ENCODE results near the gene SDCBP2. TPM values are rescaled to one million over a fixed set of nuclear protein-coding genes. Genes with fewer than 3 reads are reported as not detected.

SDCBP2 gene
- total and polyA plus RNA-seq, 4 donors, result 1.9 to 6.1 (median 4.7) TPM

DNA sequence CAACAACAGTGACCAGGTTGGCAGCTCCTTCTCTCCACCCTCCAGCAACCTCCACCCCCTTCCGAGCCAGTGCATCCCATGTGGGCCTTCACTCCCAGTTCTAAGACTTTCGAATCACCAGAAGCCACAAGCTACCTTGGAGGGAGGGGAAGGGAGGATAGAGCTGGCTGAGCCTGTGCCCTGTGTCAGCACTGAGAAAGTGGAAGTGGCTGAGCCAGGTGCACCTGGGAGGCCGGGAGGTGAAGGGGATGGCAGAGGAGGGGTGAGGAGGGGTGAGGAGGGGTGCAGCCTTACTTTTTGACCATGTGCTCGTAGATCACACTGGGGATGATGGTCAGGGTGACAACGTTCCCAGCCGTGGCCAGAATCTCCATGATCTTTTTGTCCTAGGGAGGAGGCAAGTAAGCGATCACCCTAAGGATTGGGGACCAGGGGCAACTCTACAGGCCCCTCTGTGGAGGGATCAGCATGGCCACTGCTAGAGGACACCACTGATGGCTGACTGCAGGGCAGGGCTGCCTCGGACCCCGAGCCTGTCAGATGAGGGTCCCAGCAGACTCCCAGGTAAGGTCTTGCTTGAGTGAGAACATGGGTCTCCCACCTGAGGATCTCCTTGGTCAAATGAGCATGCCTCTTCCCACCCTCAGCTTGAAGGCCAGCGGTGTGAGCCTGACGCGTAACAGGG is 18.3 kb downstream of the SDCBP2 start (continued):
- TF ChIP-seq RAD21 (IDR thresholded peaks at IDR 0.05), result no peak
- no peak for TF ChIP-seq SP1 (IDR thresholded peaks at IDR 0.05)
- TF ChIP-seq GABPA (IDR thresholded peaks at IDR 0.05 in 1 of 2, conservative IDR thresholded peaks at IDR 0.05 in 1 of 2), result no peak
- TF ChIP-seq FOXA1 (IDR thresholded peaks at IDR 0.05), result no peak
- TF ChIP-seq YY1 (IDR thresholded peaks at IDR 0.05), result no peak
- TF ChIP-seq, protein P1, sequence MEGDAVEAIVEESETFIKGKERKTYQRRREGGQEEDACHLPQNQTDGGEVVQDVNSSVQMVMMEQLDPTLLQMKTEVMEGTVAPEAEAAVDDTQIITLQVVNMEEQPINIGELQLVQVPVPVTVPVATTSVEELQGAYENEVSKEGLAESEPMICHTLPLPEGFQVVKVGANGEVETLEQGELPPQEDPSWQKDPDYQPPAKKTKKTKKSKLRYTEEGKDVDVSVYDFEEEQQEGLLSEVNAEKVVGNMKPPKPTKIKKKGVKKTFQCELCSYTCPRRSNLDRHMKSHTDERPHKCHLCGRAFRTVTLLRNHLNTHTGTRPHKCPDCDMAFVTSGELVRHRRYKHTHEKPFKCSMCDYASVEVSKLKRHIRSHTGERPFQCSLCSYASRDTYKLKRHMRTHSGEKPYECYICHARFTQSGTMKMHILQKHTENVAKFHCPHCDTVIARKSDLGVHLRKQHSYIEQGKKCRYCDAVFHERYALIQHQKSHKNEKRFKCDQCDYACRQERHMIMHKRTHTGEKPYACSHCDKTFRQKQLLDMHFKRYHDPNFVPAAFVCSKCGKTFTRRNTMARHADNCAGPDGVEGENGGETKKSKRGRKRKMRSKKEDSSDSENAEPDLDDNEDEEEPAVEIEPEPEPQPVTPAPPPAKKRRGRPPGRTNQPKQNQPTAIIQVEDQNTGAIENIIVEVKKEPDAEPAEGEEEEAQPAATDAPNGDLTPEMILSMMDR (IDR thresholded peaks at IDR 0.05; ENCODE audit: low read depth, low read length, missing input control), result no peak

DNA sequence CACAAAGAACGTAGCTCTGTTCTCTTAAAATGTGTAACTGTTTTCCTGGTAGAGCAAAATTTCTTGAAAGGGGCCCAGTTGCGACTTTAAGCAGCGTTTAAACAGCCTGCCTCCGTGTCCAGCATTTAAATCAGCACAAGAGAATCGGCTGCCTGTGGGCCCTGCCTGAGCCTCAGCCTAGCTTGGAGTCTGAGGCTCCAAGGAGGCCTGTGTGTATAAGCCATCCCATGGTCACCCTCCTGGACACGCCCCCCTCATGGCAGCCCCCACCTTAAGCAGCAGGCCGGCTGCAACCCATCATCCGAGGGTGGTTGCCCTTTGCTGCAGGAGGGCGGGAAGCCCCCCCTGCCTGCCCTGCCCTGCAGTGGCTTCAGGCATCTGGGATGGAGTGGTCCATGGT is 18.9 kb downstream of the SDCBP2 start:
- WGBS, result 77% methylated on average over 9 of the region's 9 CpGs
- no peak for DNase-seq (ENCODE audit: low spot score)
- H3K4me1 ChIP-seq (ENCODE audit: control insufficient read depth in 4 of 4, insufficient read depth in 4 of 4, low read length in 3 of 4), result peaks cover 0 to 5% (median 2%) of the 10 kb centered on the region in 4 donors
- no peaks in the 10 kb centered on the region for H3K9me3 ChIP-seq (ENCODE audit: control insufficient read depth in 4 of 4, low read length in 3 of 4)
- peaks cover 0 to 3% (median 0%) of the 10 kb centered on the region in 4 donors for H3K36me3 ChIP-seq (ENCODE audit: control insufficient read depth in 4 of 4, insufficient read depth in 3 of 4, low read depth in 1 of 4, low read length in 3 of 4)
- H3K27me3 ChIP-seq (ENCODE audit: control insufficient read depth in 4 of 4, insufficient read depth in 4 of 4, low read length in 3 of 4), result no peaks in the 10 kb centered on the region
- no peak overlapping the region for H3K9ac ChIP-seq (ENCODE audit: low read depth in 1 of 2, low read length in 2 of 2)
- no peak overlapping the region for H3K4me3 ChIP-seq (ENCODE audit: low read depth in 1 of 3, low read length in 3 of 3)
- no peak for TF ChIP-seq HNF4G (IDR thresholded peaks at IDR 0.05)
- no peak overlapping the region for H3K27ac ChIP-seq (ENCODE audit: low read depth in 1 of 2, low read length in 2 of 2)

DNA sequence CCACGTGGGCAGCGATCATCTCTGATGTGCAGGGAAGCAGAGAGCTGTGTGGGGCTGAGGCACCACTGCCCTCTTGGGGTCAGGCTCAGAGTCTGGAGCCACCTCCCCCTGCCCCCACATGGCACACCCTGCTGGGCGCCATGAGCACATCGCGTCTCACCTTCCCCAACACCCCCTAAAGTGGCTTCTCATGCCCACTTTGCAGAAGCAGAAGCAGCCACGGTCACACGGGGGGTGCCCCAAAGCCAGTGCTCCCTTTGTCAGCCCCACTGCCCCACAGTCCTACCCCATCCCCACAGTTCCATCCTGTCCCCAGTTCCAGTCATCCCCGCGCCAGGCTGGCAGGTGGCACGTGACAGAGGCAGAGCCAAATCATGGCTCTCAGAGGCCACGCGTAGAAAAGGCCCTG is 19.5 kb downstream of the SDCBP2 start:
- no peak for DNase-seq (ENCODE audit: low spot score)
- WGBS, result 94% methylated on average over 12 of the region's 12 CpGs
- Histone ChIP-seq H3K36me3 (ENCODE audit: control insufficient read depth in 4 of 4, insufficient read depth in 3 of 4, low read depth in 1 of 4, low read length in 3 of 4) (peaks cover 0 to 3% (median 0%) of the 10 kb centered on the region in 4 donors), H3K4me1 (ENCODE audit: control insufficient read depth in 4 of 4, insufficient read depth in 4 of 4, low read length in 3 of 4) (peaks cover 0 to 5% (median 2%) of the 10 kb centered on the region in 4 donors), H3K9ac (ENCODE audit: low read depth in 1 of 2, low read length in 2 of 2) (no peak overlapping the region), H3K4me3 (ENCODE audit: low read depth in 1 of 3, low read length in 3 of 3) (no peak overlapping the region), H3K9me3 (ENCODE audit: control insufficient read depth in 4 of 4, low read length in 3 of 4) (no peaks in the 10 kb centered on the region), H3K27ac (ENCODE audit: low read depth in 1 of 2, low read length in 2 of 2) (no peak overlapping the region), H3K27me3 (ENCODE audit: control insufficient read depth in 4 of 4, insufficient read depth in 4 of 4, low read length in 3 of 4) (no peaks in the 10 kb centered on the region)
- no peak for TF ChIP-seq TAF1 (conservative IDR thresholded peaks at IDR 0.05)
- no peak for TF ChIP-seq FOXA2 (IDR thresholded peaks at IDR 0.05)
- no peak for TF ChIP-seq NR2F2 (IDR thresholded peaks at IDR 0.05)
- no peak for TF ChIP-seq RAD21 (IDR thresholded peaks at IDR 0.05)
- no peak for TF ChIP-seq GABPA (IDR thresholded peaks at IDR 0.05 in 1 of 2, conservative IDR thresholded peaks at IDR 0.05 in 1 of 2)
- no peak for TF ChIP-seq HNF4A (conservative IDR thresholded peaks at IDR 0.05)
- TF ChIP-seq, protein P2, sequence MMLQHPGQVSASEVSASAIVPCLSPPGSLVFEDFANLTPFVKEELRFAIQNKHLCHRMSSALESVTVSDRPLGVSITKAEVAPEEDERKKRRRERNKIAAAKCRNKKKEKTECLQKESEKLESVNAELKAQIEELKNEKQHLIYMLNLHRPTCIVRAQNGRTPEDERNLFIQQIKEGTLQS (IDR thresholded peaks at IDR 0.05), result no peak
- TF ChIP-seq YY1 (IDR thresholded peaks at IDR 0.05), result no peak
- TF ChIP-seq, protein P3, sequence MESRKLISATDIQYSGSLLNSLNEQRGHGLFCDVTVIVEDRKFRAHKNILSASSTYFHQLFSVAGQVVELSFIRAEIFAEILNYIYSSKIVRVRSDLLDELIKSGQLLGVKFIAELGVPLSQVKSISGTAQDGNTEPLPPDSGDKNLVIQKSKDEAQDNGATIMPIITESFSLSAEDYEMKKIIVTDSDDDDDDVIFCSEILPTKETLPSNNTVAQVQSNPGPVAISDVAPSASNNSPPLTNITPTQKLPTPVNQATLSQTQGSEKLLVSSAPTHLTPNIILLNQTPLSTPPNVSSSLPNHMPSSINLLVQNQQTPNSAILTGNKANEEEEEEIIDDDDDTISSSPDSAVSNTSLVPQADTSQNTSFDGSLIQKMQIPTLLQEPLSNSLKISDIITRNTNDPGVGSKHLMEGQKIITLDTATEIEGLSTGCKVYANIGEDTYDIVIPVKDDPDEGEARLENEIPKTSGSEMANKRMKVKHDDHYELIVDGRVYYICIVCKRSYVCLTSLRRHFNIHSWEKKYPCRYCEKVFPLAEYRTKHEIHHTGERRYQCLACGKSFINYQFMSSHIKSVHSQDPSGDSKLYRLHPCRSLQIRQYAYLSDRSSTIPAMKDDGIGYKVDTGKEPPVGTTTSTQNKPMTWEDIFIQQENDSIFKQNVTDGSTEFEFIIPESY (IDR thresholded peaks at IDR 0.05), result no peak
- TF ChIP-seq SP1 (IDR thresholded peaks at IDR 0.05), result no peak
- no peak for TF ChIP-seq RXRA (IDR thresholded peaks at IDR 0.05)
- TF ChIP-seq, protein P1 (IDR thresholded peaks at IDR 0.05; ENCODE audit: low read depth, low read length, missing input control), result no peak
- TF ChIP-seq, protein P4, sequence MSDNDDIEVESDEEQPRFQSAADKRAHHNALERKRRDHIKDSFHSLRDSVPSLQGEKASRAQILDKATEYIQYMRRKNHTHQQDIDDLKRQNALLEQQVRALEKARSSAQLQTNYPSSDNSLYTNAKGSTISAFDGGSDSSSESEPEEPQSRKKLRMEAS (IDR thresholded peaks at IDR 0.05), result no peak
- TF ChIP-seq EGR1 (IDR thresholded peaks at IDR 0.05; ENCODE audit: low read depth in 2 of 2), result no peak
